Liver (tissue), 9 donors: ENCODE measurements around the gene MALT1. TPM values are rescaled to one million over a fixed set of nuclear protein-coding genes. Genes with fewer than 3 reads are reported as not detected.

Source experiments
- DNase-seq: peaks from one replicate; pipeline ENCODE4 v3.0.0-alpha.2; 2017; ENCODE audit warnings: low spot score
- H3K27ac ChIP-seq, 2 donors: one replicate each; pipeline ENCODE4 v1.7.0; 2013; ENCODE audit warnings: inconsistent platforms in 2 of 2, low read length in 2 of 2, control low read depth in 1 of 2, low read depth in 1 of 2, mild to moderate bottlenecking in 1 of 2
- H3K27me3 ChIP-seq, 4 donors: one replicate each; pipeline versions ENCODE4 v1.6.1 to v1.7.0; 2013; ENCODE audit warnings: low read length in 3 of 4, inconsistent platforms in 1 of 4, mild to moderate bottlenecking in 1 of 4, moderate library complexity in 1 of 4; ENCODE audit not compliant: control insufficient read depth in 4 of 4, insufficient read depth in 4 of 4
- H3K36me3 ChIP-seq, 4 donors: one replicate each; pipeline versions ENCODE4 v1.6.1 to v1.7.0; 2013; ENCODE audit warnings: low read length in 3 of 4, mild to moderate bottlenecking in 3 of 4, low read depth in 1 of 4, moderate library complexity in 1 of 4; ENCODE audit not compliant: control insufficient read depth in 4 of 4, insufficient read depth in 3 of 4
- H3K4me1 ChIP-seq, 4 donors: one replicate each; pipeline versions ENCODE4 v1.6.1 to v1.7.0; 2013; ENCODE audit warnings: low read length in 3 of 4, mild to moderate bottlenecking in 3 of 4, moderate library complexity in 1 of 4; ENCODE audit not compliant: control insufficient read depth in 4 of 4, insufficient read depth in 4 of 4
- H3K4me3 ChIP-seq, 3 donors: one replicate each; pipeline versions ENCODE4 v1.6.1 to v1.7.0; 2013; ENCODE audit warnings: low read length in 3 of 3, control low read depth in 1 of 3, low read depth in 1 of 3, mild to moderate bottlenecking in 1 of 3
- H3K9ac ChIP-seq, 2 donors: one replicate each; pipeline ENCODE4 v1.7.0; 2013; ENCODE audit warnings: low read length in 2 of 2, mild to moderate bottlenecking in 2 of 2, moderate library complexity in 2 of 2, control low read depth in 1 of 2, low read depth in 1 of 2
- H3K9me3 ChIP-seq, 4 donors: one replicate each; pipeline versions ENCODE4 v1.6.1 to v1.7.0; 2013; ENCODE audit warnings: low read length in 3 of 4; ENCODE audit not compliant: control insufficient read depth in 4 of 4
- ATF3 ChIP-seq: IDR thresholded peaks from 2 replicates; pipeline ENCODE4 v1.6.1; 2016; ENCODE audit warnings: antibody characterized with exemption
- EGR1 ChIP-seq, 2 donors: IDR thresholded peaks; 2 replicates each; pipeline ENCODE4 v1.6.1; 2016 to 2018; ENCODE audit warnings: antibody characterized with exemption in 2 of 2, low read depth in 2 of 2
- FOXA1 ChIP-seq: IDR thresholded peaks from 2 replicates; pipeline ENCODE4 v1.6.1; 2016; ENCODE audit warnings: antibody characterized with exemption
- FOXA2 ChIP-seq: IDR thresholded peaks from 2 replicates; pipeline ENCODE4 v1.6.1; 2016; ENCODE audit warnings: antibody characterized with exemption
- GABPA ChIP-seq, 2 donors: IDR thresholded peaks in 1 of 2; conservative IDR thresholded peaks in 1 of 2; 2 replicates each; pipeline ENCODE4 v1.6.1; 2016; ENCODE audit warnings: antibody characterized with exemption in 2 of 2, mild to moderate bottlenecking in 1 of 2, moderate library complexity in 1 of 2
- HNF4A ChIP-seq, 2 donors: conservative IDR thresholded peaks; 2 replicates each; pipeline ENCODE4 v1.6.1; 2016; ENCODE audit warnings: antibody characterized with exemption in 2 of 2, mild to moderate bottlenecking in 2 of 2
- HNF4G ChIP-seq: IDR thresholded peaks from 2 replicates; pipeline ENCODE4 v1.6.1; 2016; ENCODE audit warnings: antibody characterized with exemption
- JUND ChIP-seq, 2 donors: IDR thresholded peaks; 2 replicates each; pipeline ENCODE4 v1.6.1; 2016; ENCODE audit warnings: antibody characterized with exemption in 2 of 2
- NR2F2 ChIP-seq: IDR thresholded peaks from 2 replicates; pipeline ENCODE4 v1.6.1; 2016; ENCODE audit warnings: antibody characterized with exemption
- RAD21 ChIP-seq, 2 donors: IDR thresholded peaks; 2 replicates each; pipeline ENCODE4 v1.6.1; 2016; ENCODE audit warnings: antibody characterized with exemption in 2 of 2, mild to moderate bottlenecking in 2 of 2
- RXRA ChIP-seq, 2 donors: IDR thresholded peaks; 2 replicates each; pipeline ENCODE4 v1.6.1; 2017 to 2018; ENCODE audit warnings: antibody characterized with exemption in 2 of 2, mild to moderate bottlenecking in 1 of 2
- SP1 ChIP-seq: IDR thresholded peaks from 2 replicates; pipeline ENCODE4 v1.6.1; 2018; ENCODE audit warnings: antibody characterized with exemption, mild to moderate bottlenecking
- TAF1 ChIP-seq: conservative IDR thresholded peaks from 2 replicates; pipeline ENCODE4 v1.6.1; 2016; ENCODE audit warnings: antibody characterized with exemption, mild to moderate bottlenecking
- YY1 ChIP-seq: IDR thresholded peaks from 2 replicates; pipeline ENCODE4 v1.6.1; 2016; ENCODE audit warnings: antibody characterized with exemption, mild to moderate bottlenecking
- ZBTB33 ChIP-seq: IDR thresholded peaks from 2 replicates; pipeline ENCODE4 v1.6.1; 2016; ENCODE audit warnings: antibody characterized with exemption
- WGBS: extraction: QIAGEN DNeasy Blood & Tissue Kit; methylation state at CpG from one replicate; pipeline ENCODE4 v1.1.7; 2013; 5-methylcytosine and 5-hydroxymethylcytosine counted together
- polyA plus RNA-seq, 2 donors: library from polyadenylated mRNA; stranded (reverse) in 1 of 2; unstranded in 1 of 2; fragments of 200-250 nt in 1 of 2; fragments of >200 nt in 1 of 2; fragmentation: Nextera tagmentation in 1 of 2; extraction: Ambion mirVana in 1 of 2; gene quantifications; one replicate each; pipeline versions ENCODE4 v1.2.1 to v1.2.3, GENCODE V29; 2013 to 2015
- total RNA-seq, 2 donors: library from RNA; depleted of rRNA; stranded (reverse); fragments of >200 nt; gene quantifications; one replicate each; pipeline ENCODE4 v1.2.3, GENCODE V29; 2014
- TF ChIP-seq, protein P1 (sequence below): IDR thresholded peaks from 2 replicates; pipeline ENCODE4 v1.6.1; 2016; ENCODE audit warnings: antibody characterized with exemption
- TF ChIP-seq, protein P2 (sequence below): IDR thresholded peaks from 2 replicates; pipeline ENCODE4 v1.6.1; 2016; ENCODE audit warnings: antibody characterized with exemption, mild to moderate bottlenecking
- TF ChIP-seq, protein P3 (sequence below): fragments of 150-350 bp; IDR thresholded peaks from 2 replicates; pipeline ENCODE4 v1.5.1; 2017; ENCODE audit warnings: improper control_type of control experiment, low read depth, low read length; ENCODE audit not compliant: missing input control
- donor health status: healthy.
- donor health status: healthy.
- donor health status: healthy.
- donor health status: healthy.
- donor health status: healthy.

Gene MALT1
- total RNA-seq (10 to 100 TPM in 1 of 2 donors, 1 to 10 TPM in 1; 6.4 to 27.3 TPM), polyA plus RNA-seq (1 to 10 TPM; 3.1 to 6.4 TPM)

- peak within 1 kb of the TSS; percentile 90 to 93 for H3K27ac ChIP-seq
- H3K36me3 ChIP-seq, result no peaks in the 10 kb centered on the region
- H3K27me3 ChIP-seq, result no peaks in the 10 kb centered on the region
- peaks cover 0 to 29% (median 17%) of the 10 kb centered on the region in 4 donors for H3K4me1 ChIP-seq
- H3K9ac ChIP-seq, result peak within 1 kb of the TSS; percentile 52 to 95
- TF ChIP-seq JUND (IDR thresholded peaks at IDR 0.05) (no peak), FOXA1 (no peak), FOXA2 (no peak), NR2F2 (no peak), SP1 (peak; percentile 44), RAD21 (IDR thresholded peaks at IDR 0.05) (peak in 1 of 2 donors; percentile 38), RXRA (IDR thresholded peaks at IDR 0.05) (no peak), EGR1 (IDR thresholded peaks at IDR 0.05; ENCODE audit: low read depth in 2 of 2) (peak in 1 of 2 donors; percentile 23), HNF4A (conservative IDR thresholded peaks at IDR 0.05) (no peak), YY1 (peak; percentile 29), ATF3 (no peak), ZBTB33 (no peak), TAF1 (peak; percentile 64), GABPA (IDR thresholded peaks at IDR 0.05 in 1 of 2, conservative IDR thresholded peaks at IDR 0.05 in 1 of 2) (no peak), HNF4G (no peak)
- TF ChIP-seq, protein P1, sequence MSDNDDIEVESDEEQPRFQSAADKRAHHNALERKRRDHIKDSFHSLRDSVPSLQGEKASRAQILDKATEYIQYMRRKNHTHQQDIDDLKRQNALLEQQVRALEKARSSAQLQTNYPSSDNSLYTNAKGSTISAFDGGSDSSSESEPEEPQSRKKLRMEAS, result no peak
- TF ChIP-seq, protein P2, sequence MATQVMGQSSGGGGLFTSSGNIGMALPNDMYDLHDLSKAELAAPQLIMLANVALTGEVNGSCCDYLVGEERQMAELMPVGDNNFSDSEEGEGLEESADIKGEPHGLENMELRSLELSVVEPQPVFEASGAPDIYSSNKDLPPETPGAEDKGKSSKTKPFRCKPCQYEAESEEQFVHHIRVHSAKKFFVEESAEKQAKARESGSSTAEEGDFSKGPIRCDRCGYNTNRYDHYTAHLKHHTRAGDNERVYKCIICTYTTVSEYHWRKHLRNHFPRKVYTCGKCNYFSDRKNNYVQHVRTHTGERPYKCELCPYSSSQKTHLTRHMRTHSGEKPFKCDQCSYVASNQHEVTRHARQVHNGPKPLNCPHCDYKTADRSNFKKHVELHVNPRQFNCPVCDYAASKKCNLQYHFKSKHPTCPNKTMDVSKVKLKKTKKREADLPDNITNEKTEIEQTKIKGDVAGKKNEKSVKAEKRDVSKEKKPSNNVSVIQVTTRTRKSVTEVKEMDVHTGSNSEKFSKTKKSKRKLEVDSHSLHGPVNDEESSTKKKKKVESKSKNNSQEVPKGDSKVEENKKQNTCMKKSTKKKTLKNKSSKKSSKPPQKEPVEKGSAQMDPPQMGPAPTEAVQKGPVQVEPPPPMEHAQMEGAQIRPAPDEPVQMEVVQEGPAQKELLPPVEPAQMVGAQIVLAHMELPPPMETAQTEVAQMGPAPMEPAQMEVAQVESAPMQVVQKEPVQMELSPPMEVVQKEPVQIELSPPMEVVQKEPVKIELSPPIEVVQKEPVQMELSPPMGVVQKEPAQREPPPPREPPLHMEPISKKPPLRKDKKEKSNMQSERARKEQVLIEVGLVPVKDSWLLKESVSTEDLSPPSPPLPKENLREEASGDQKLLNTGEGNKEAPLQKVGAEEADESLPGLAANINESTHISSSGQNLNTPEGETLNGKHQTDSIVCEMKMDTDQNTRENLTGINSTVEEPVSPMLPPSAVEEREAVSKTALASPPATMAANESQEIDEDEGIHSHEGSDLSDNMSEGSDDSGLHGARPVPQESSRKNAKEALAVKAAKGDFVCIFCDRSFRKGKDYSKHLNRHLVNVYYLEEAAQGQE, result peak; percentile 80
- TF ChIP-seq, protein P3, sequence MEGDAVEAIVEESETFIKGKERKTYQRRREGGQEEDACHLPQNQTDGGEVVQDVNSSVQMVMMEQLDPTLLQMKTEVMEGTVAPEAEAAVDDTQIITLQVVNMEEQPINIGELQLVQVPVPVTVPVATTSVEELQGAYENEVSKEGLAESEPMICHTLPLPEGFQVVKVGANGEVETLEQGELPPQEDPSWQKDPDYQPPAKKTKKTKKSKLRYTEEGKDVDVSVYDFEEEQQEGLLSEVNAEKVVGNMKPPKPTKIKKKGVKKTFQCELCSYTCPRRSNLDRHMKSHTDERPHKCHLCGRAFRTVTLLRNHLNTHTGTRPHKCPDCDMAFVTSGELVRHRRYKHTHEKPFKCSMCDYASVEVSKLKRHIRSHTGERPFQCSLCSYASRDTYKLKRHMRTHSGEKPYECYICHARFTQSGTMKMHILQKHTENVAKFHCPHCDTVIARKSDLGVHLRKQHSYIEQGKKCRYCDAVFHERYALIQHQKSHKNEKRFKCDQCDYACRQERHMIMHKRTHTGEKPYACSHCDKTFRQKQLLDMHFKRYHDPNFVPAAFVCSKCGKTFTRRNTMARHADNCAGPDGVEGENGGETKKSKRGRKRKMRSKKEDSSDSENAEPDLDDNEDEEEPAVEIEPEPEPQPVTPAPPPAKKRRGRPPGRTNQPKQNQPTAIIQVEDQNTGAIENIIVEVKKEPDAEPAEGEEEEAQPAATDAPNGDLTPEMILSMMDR, result no peak
- H3K9me3 ChIP-seq, result no peaks in the 10 kb centered on the region
- under 1% methylated on average over 60 of the region's 60 CpGs for WGBS
- H3K4me3 ChIP-seq, result peak within 1 kb of the TSS; percentile 81 to 95 (median 92)
- DNase-seq, result peak; percentile 97
Measured at GRCh38 chr18:58671111-58671631, at the start of gene MALT1. TSS of gene MALT1 (plus strand) at chr18:58671465. CDS start at chr18:58671644, 179 bp downstream.
